NCI-H82 treated with DMSO at 0.1 percent for 48 hours (cell line): ENCODE measurements around the gene SLC6A13.

Experiments used
- DNase-seq: peaks from one replicate; lab custom pipeline; 2025; ENCODE audit not compliant: unreplicated experiment; lab: John Stamatoyannopoulos, UW

The SLC6A13 gene

DNA sequence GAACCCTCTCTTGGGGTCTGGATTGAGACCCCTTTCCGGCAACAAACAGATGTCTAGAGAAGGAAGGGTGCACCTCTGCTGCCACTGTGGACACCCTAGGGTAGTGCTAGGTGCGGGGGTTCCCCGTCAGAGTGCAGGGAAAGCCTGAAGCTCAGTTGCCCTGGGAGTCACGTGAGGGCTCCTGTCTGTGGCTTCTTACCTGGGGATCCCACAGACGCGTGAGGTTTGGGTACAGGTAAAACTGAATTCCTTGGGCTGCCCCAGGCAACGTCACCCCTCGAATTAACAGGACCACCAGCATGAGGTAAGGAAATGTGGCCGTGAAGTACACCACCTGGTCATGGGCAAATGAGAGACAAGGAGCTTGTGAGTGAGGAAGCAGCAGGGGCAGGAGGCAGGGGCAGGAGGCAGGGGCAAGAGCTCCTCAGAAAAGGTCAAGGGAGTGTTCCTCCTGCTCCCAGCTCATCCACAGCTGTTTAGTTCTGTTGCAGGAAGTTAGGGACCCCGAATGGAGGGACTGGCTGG, 27.7 kb downstream of the SLC6A13 start:
- DNase-seq = no peak

GRCh38 chr12:234019-234418, 28.6 kb downstream of the SLC6A13 start:
- no peak for DNase-seq

DNA sequence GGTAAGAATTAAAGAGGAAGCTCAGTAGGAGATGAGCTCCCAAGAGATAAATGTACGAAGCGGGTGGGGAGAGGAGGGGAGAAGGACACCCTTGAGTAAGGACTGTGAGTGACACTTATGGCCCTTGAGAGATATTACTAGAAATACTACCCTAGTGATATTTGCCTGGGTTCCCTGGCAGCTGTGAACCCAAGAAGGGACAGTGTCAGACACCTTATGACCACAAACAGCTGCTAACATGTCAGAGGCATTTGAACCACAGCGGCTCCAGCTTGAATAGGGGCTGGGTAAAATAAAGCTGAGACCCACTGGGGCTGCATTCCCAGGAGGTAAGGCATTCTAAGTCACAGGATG, 29.0 kb downstream of the SLC6A13 start:
- no peak for DNase-seq

GRCh38 chr12:232731-233614, 29.7 kb downstream of the SLC6A13 start:
- peak; percentile 22 for DNase-seq

GRCh38 chr12:230925-231671, 31.5 kb downstream of the SLC6A13 start:
- DNase-seq = no peak

GRCh38 chr12:229441-230191, 33.0 kb downstream of the SLC6A13 start:
- no peak for DNase-seq

DNA sequence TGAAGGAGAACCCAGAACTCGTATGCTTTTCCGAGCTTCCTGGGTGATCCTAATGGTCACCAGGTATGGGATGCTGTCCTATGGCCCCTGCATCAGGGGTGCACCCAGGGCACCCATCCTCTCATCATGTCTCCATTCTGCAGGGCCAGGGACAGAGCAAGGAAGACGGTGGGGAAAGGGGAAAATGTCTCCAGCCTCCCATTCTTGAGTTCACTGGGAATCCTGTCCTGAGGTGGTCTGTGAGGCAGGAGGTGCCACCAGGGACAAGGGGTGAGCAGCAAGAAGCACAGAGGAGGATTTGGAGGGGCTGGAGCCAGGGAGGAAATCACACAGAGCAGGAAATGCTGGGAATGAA, 33.8 kb downstream of the SLC6A13 start:
- DNase-seq = no peak

DNA sequence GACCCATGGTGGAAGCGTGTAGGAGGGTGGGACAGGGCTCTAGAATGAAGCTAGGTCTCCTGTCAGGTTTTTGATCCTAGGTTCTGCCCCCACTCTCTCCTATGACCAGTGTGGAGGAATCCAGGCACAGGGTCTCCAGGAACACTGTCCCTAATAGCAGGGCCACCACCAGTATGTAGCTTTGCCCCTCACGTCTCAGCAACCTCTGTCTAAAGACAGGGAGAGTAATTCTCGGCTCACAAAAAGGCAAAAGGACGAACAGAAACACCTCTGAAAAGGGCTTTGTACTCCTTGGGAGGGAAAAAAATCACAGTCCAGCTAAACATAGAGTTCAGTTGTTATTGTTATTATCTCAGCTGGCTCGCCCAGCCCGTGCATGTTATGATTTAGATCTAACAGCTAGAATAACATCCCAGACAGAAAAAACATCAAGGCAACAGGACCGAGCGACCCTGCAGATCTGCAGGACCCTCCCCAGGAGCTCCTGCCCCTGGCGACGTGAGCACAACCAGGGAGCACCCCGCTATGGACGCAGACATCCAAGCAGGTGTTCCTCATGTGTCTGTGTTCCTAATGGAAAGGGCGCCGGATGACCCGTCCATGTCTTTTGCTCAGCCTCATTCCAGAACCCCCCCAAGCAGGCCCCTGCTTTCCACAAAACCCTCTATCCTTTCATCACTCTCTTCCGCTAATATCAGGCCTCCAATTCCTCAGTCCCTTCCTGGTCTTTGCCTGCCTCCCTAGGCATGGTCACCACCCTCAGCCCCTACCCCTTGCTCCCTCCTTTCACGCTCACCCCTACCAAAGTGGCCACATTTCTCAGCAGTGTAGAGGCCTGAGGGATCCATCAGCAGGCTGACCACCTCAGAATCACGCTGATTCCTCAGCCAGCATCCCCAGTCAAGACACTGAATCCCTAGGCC, 34.5 kb downstream of the SLC6A13 start:
- no peak for DNase-seq

GRCh38 chr12:227286-227915, 35.2 kb downstream of the SLC6A13 start:
- no peak for DNase-seq

DNA sequence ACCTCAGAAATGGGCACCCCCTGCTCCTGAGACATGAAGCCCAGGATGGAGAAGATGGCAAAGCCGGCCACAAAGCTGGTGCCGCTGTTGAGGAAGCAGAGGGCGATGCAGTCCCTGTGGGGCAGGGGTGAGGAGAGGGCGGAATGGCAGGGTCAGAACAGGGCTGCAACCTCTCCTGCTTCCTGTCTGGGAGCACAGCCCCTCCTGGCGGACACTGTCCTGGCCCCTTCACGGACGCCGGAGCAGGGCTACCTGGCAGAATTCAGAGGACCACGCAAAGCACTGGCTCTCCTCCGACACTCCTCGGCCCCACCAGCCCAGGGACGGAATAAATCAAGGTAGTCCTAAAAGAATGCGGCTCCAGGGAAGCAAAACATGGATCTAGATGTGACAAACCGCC, 36.2 kb downstream of the SLC6A13 start:
- no peak for DNase-seq

GRCh38 chr12:225012-225411, 37.6 kb downstream of the SLC6A13 start:
- no peak for DNase-seq

DNA sequence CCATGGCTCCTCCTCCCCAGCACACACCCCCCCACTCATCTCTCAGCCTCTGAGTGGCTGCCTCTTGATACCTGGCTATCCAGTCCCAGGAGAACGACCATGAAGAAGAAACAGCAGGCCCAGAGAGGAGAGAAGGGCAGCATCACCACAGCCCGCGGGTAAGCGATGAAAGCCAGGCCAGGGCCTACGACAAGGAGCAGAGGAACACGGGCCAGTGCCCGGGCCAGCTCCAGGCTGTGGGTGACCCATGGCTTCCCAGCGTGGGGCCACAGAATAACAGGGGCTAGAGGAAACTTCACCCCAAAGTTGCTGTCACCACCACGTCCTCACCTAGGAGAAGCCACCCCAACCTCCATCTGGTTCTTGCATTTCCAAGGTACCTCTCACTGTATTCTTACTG, 38.3 kb downstream of the SLC6A13 start:
- DNase-seq = no peak

GRCh38 chr12:223841-224240, 38.8 kb downstream of the SLC6A13 start:
- no peak for DNase-seq

DNA sequence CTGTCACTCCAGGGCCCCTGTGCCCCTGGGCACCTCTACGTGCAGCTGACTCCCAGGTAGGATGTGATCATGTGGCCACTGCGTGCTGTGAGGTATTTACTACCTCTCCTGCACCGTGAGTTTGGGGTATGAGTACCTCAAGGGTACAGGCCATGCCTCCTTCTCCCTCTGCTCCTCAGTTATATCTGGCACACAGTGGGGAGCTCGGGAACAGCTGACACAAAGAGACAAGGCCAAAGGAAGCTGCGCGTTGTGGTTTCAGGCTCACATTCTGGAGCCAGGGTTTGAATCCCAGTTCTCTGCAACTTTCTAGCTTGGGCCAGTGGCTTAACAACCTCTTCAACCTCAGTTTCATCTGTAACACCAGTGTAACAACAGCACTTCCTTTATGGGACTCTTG, 40.9 kb downstream of the SLC6A13 start:
- DNase-seq = no peak

GRCh38 chr12:220946-221550, 41.6 kb downstream of the SLC6A13 start:
- DNase-seq = no peak

GRCh38 chr12:220491-220890, 42.1 kb downstream of the SLC6A13 start:
- DNase-seq = no peak

- DNase-seq = peak; percentile 28
Observed at GRCh38 chr12:219891-220352, 42.7 kb downstream of the SLC6A13 start.

- no peak for DNase-seq
Observed at GRCh38 chr12:218728-219590, 43.7 kb downstream of the SLC6A13 start.

DNA sequence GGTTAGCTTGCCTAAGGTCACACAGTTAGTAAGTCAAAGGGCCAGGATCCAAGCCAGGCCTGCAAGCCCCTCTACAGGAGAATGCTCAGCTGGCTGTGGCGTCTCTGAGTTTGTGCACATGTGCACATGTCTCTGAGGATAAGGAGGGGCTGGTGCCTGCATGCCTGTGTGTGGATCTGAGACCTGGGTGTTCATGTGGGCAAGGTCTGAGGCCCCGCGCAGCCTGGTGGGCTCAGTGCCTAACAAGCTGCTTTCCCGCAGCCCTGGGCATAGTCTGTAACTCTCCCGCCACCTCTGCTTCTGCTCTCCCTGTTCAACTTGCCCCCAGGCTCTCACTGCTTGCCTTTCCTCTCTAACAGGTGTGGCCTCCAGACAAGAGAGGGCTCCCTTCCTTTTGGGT, 44.4 kb downstream of the SLC6A13 start:
- DNase-seq = no peak
